Measurements from ENCODE around the gene DUS2. TPM values are rescaled to one million over a fixed set of nuclear protein-coding genes. Genes with fewer than 3 reads are reported as not detected.

Gene DUS2
- total and polyA plus RNA-seq, 2 of the 8 experiments (the other 6 are each of a cell fraction or from before 2014, with no cell fraction given): 17.2 to 27.0 TPM

GRCh38 chr16:68062910-68063393 is 39.9 kb downstream of the DUS2 start:
- FAIRE-seq (no peak), DNase-seq (ENCODE audit: low read depth in 1 of 2, low spot score in 2 of 2) (no peak)
- Histone ChIP-seq H3K36me3 (ENCODE audit: control insufficient read depth in 2 of 4, insufficient read depth in 4 of 4, low read length in 3 of 4) (peaks cover 0 to 19% (median 9%) of the 10 kb centered on the region in 4 experiments; a peak in 7 of 8 replicates), H3K27me3 (replicated peaks in 1 of 4; ENCODE audit: control insufficient read depth in 3 of 4, extremely low read depth in 1 of 4, insufficient read depth in 3 of 4, low read length in 3 of 4) (no peaks in the 10 kb centered on the region; a peak in 1 of 7 replicates), H3K56ac (replicated peaks; ENCODE audit: insufficient read length, low read depth, low read length) (no peak overlapping the region), H2BK5ac (ENCODE audit: low read depth, low read length) (no peak overlapping the region), H3K4me1 (replicated peaks in 1 of 4; ENCODE audit: control insufficient read depth in 3 of 4, insufficient read depth in 4 of 4, low read length in 3 of 4) (no peaks in the 10 kb centered on the region), H4K5ac (ENCODE audit: insufficient read length, low read depth, low read length) (no peak overlapping the region), H2AK5ac (ENCODE audit: low read depth, low read length) (no peak overlapping the region), H3K4me3 (ENCODE audit: extremely low read depth in 1 of 4, insufficient read depth in 2 of 4, low read depth in 3 of 4, low read length in 4 of 4) (no peak overlapping the region), H3K4ac (replicated peaks; ENCODE audit: insufficient read length, low read depth, low read length) (no peak overlapping the region), H3K9me3 (ENCODE audit: insufficient read depth in 2 of 2, low read depth in 1 of 2, low read length in 1 of 2) (no peaks in the 10 kb centered on the region), H3K79me2 (ENCODE audit: control insufficient read depth in 1 of 2, insufficient read depth in 2 of 2, low read length in 2 of 2) (no peaks in the 10 kb centered on the region), H2BK12ac (ENCODE audit: low read depth, low read length) (no peak overlapping the region), H2AFZ (ENCODE audit: low read length) (no peak overlapping the region), H3K79me1 (ENCODE audit: low read depth, low read length) (no peaks in the 10 kb centered on the region), H3K18ac (ENCODE audit: extremely low read depth, low read length) (no peak overlapping the region), H3K27ac (ENCODE audit: low read depth, low read length) (no peak overlapping the region), H3K14ac (ENCODE audit: insufficient read length) (no peak overlapping the region), H3K23ac (ENCODE audit: insufficient read length) (no peak overlapping the region), H2BK20ac (ENCODE audit: low read length) (no peak overlapping the region), H2BK15ac (ENCODE audit: low read length) (no peak overlapping the region), H4K20me1 (replicated peaks in 1 of 2; ENCODE audit: control insufficient read depth in 1 of 2, insufficient read depth in 2 of 2, low read length in 2 of 2) (peaks cover 0 to 2% of the 10 kb centered on the region in 2 experiments), H4K8ac (ENCODE audit: extremely low read depth, insufficient read depth, low read length) (no peak overlapping the region), H3K4me2 (ENCODE audit: insufficient read depth in 1 of 2, low read depth in 2 of 2, low read length in 2 of 2) (no peak overlapping the region), H3K9ac (replicated peaks in 1 of 4; ENCODE audit: extremely low read depth in 1 of 4, low read depth in 3 of 4, low read length in 3 of 4) (no peak overlapping the region), H3K23me2 (ENCODE audit: low read depth, low read length) (no peaks in the 10 kb centered on the region), H4K91ac (replicated peaks; ENCODE audit: insufficient read length, low read length) (no peak overlapping the region), H2BK120ac (replicated peaks; ENCODE audit: low read depth, low read length) (no peak overlapping the region)
- ChIA-PET CTCF (ENCODE audit: partially characterized antibody) (interaction anchor here (0.6 to 4.1 kb wide), 8 partner anchors 8 to 167 kb away, joined by 3 to 26 read pairs (median 4); no protein-coding TSS in a partner anchor), POLR2A (ENCODE audit: partially characterized antibody) (no interaction called here)
- WGBS, 2 experiments (ENCODE audit: extremely low coverage in 1 of 2, insufficient coverage in 1 of 2, insufficient read length in 1 of 2, insufficient replicate concordance in 2 of 2, low coverage in 1 of 2, low lambda C conversion rate in 2 of 2, missing lambda C conversion rate in 1 of 2): 91% methylated on average over 4 of the region's 4 CpGs; no CpG with 5 or more reads in 1 of the 2 experiments
- TF ChIP-seq ATF2 (IDR thresholded peaks at IDR 0.05; ENCODE audit: low read length) (no peak), RBBP5 (IDR thresholded peaks at IDR 0.05; ENCODE audit: borderline replicate concordance, low read depth, low read length) (no peak), SP2 (IDR thresholded peaks at IDR 0.05; ENCODE audit: low read length) (no peak), CTBP2 (IDR thresholded peaks at IDR 0.05; ENCODE audit: borderline replicate concordance, insufficient read depth, insufficient read length, low read length) (no peak), SRF (IDR thresholded peaks at IDR 0.05; ENCODE audit: low read depth, low read length) (no peak)

Measured in H1 (cell line).